T-cell (primary cell): ENCODE results near the gene ZFP82. TPM values are rescaled to one million over a fixed set of nuclear protein-coding genes. Genes with fewer than 3 reads are reported as not detected.
A peak's percentile ranks its signal among the peaks of the same experiment; 100 is the strongest.

ENCODE experiments used
- ATAC-seq, 4 experiments: fragments of 200-7000 bp in 3 of 4; fragments of 150-1000 bp in 1 of 4; cut with Tn5 transposase; replicated peaks in 1 of 4; 1 replicate in 3 of 4; 2 replicates in 1 of 4; pipeline ENCODE4 v1.10.0; 2021; ENCODE audit warnings: moderate library complexity in 3 of 4, mild to moderate bottlenecking in 2 of 4, moderate number of reproducible peaks in 1 of 4
- CTCF ChIA-PET, 2 donors: fragments of 300-600 bp; sonication (Branson Sonifier 250); formaldehyde crosslinking; loops; one replicate each; lab custom pipeline; 2022; ENCODE audit warnings: antibody characterized with exemption in 2 of 2; lab: Charles Lee
- POLR2A ChIA-PET, 2 donors: fragments of 300-600 bp; sonication (Branson Sonifier 250); formaldehyde crosslinking; loops; one replicate each; lab custom pipeline; 2022; ENCODE audit warnings: antibody characterized with exemption in 2 of 2; lab: Charles Lee
- DNase-seq, 35 experiments: peaks; one replicate each; pipeline versions ENCODE4 v3.0.0 to v3.0.0-alpha.2; 2013 to 2023
- H3K27ac ChIP-seq: one replicate; pipeline ENCODE4 v1.5.1; 2013; ENCODE audit warnings: low read length
- H3K27me3 ChIP-seq, 2 experiments: replicated peaks in 1 of 2; 1 replicate in 1 of 2; 2 replicates in 1 of 2; pipeline versions ENCODE4 v1.6.1 to v1.7.0; 2013; ENCODE audit warnings: low read length in 1 of 2, mixed read lengths in 1 of 2; ENCODE audit not compliant: control insufficient read depth in 2 of 2, insufficient read depth in 2 of 2; ENCODE audit errors: extremely low read depth in 1 of 2
- H3K36me3 ChIP-seq, 2 donors: 1 replicate in 1 of 2; 2 replicates in 1 of 2; pipeline versions ENCODE4 v1.6.1 to v1.7.0; 2013; ENCODE audit warnings: low read length in 1 of 2; ENCODE audit not compliant: control insufficient read depth in 2 of 2, insufficient read depth in 1 of 2; ENCODE audit errors: extremely low read depth in 1 of 2
- H3K4me1 ChIP-seq, 2 experiments: 1 replicate in 1 of 2; 2 replicates in 1 of 2; pipeline versions ENCODE4 v1.6.1 to v1.7.0; 2013; ENCODE audit warnings: low read length in 2 of 2, mixed read lengths in 1 of 2; ENCODE audit not compliant: insufficient read depth in 2 of 2, control insufficient read depth in 1 of 2; ENCODE audit errors: extremely low read depth in 1 of 2
- H3K4me3 ChIP-seq, 2 donors: 1 replicate in 1 of 2; 2 replicates in 1 of 2; pipeline versions ENCODE4 v1.5.1 to v1.7.0; 2013; ENCODE audit warnings: mild to moderate bottlenecking in 2 of 2, low read length in 1 of 2, moderate library complexity in 1 of 2; ENCODE audit not compliant: control insufficient read depth in 1 of 2; ENCODE audit errors: extremely low read depth in 1 of 2
- H3K9me3 ChIP-seq: 2 replicates; pipeline ENCODE4 v1.7.0; 2013
- H3K27ac Mint-ChIP-seq, 2 donors: one replicate each; pipeline ENCODE4 v1.8.0; 2020 to 2021; ENCODE audit warnings: mild to moderate bottlenecking in 2 of 2, mixed read lengths in 2 of 2
- H3K27me3 Mint-ChIP-seq, 2 donors: one replicate each; pipeline ENCODE4 v1.8.0; 2021 to 2022; ENCODE audit warnings: mixed read lengths in 2 of 2
- H3K36me3 Mint-ChIP-seq: one replicate; pipeline ENCODE4 v1.8.0; 2021; ENCODE audit warnings: mixed read lengths
- H3K4me1 Mint-ChIP-seq, 3 donors: one replicate each; pipeline ENCODE4 v1.8.0; 2020 to 2022; ENCODE audit warnings: mixed read lengths in 3 of 3, mild to moderate bottlenecking in 1 of 3
- H3K4me3 Mint-ChIP-seq, 3 donors: one replicate each; pipeline ENCODE4 v1.8.0; 2020 to 2022; ENCODE audit warnings: mild to moderate bottlenecking in 3 of 3, mixed read lengths in 3 of 3, moderate library complexity in 3 of 3
- H3K9me3 Mint-ChIP-seq, 3 donors: one replicate each; pipeline ENCODE4 v1.8.0; 2020 to 2022; ENCODE audit warnings: mixed read lengths in 3 of 3
- WGBS: methylation state at CpG from one replicate; pipeline ENCODE4 v1.1.5; 2013; ENCODE audit warnings: missing lambda C conversion rate; ENCODE audit not compliant: insufficient coverage; 5-methylcytosine and 5-hydroxymethylcytosine counted together
- total RNA-seq, 35 experiments: library from RNA in 6 of 35; stranded (reverse) in 6 of 35; fragments of 120-200 nt in 1 of 35; gene quantifications; one replicate each; pipeline versions ENCODE4 v1.2.1 to v1.2.4 and lab custom pipeline; 2013 to 2026

ZFP82 gene
- total RNA-seq, 5 donors from 2014 or later (not counting 1 experiment from before 2014, with no cell fraction given): 2.9 to 8.8 (median 8.2) TPM

DNA sequence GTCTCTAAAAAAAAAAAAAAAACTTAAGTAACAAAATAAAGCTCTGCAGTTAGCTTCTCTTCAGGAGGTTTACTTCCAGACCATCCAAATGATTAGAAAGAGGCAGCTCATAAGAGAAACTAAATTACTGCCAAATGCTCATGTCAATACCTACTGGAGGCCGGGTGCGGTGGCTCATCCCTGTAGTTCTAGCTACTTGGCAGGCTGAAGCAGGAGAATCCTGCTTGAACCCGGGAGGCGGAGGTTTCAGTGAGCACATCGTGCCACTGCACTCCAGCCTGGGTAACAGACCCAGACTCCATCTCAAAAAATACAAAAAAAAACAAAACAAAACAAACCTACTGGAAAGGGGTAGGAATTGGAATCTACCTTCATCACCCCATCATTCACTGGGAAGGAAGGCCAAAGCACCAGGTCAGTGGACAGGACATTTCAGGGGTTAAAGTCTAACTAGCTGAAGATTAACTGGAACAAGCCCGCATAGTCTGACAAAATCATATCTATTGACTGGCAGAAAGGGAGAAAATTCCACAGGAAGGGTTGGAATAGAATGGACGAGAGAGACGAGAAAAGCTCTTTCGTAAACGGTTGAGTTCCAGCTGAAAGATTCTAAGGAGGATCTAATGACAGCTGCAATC, 40.8 kb downstream of the ZFP82 start:
- no peak overlapping the region for H3K27ac ChIP-seq
- H3K36me3 ChIP-seq: no peaks in the 10 kb centered on the region
- ChIA-PET CTCF (interaction anchor here in 1 of 2 donors (0.6 kb wide), 1 partner anchor 11 kb away, joined by 3 read pairs; no protein-coding TSS in a partner anchor), POLR2A (interaction anchor here in 1 of 2 donors (0.6 kb wide), 2 partner anchors 288 to 990 kb away, joined by 4 to 5 read pairs; no protein-coding TSS in a partner anchor)
- peak overlapping the region; percentile 88 to 97 (median 95) for H3K4me3 Mint-ChIP-seq
- H3K27me3 Mint-ChIP-seq: no peaks in the 10 kb centered on the region
- no peaks in the 10 kb centered on the region for H3K9me3 ChIP-seq
- H3K4me1 Mint-ChIP-seq: peaks cover 23 to 31% (median 24%) of the 10 kb centered on the region in 3 donors
- H3K4me3 ChIP-seq: no peak overlapping the region
- no peak for ATAC-seq
- peaks cover 22% of the 10 kb centered on the region for H3K36me3 Mint-ChIP-seq
- peak overlapping the region; percentile 89 to 96 for H3K27ac Mint-ChIP-seq
- H3K27me3 ChIP-seq: no peaks in the 10 kb centered on the region
- no peak for DNase-seq
- WGBS: 89% methylated on average over 6 of the region's 10 CpGs
- H3K9me3 Mint-ChIP-seq: peaks cover 0 to 13% (median 6%) of the 10 kb centered on the region in 3 donors
- H3K4me1 ChIP-seq: peaks cover 5 to 22% of the 10 kb centered on the region in 2 experiments

GRCh38 chr19:36373638-36374156, 44.7 kb downstream of the ZFP82 start:
- no peaks in the 10 kb centered on the region for H3K27me3 ChIP-seq
- ATAC-seq (no peak), DNase-seq (no peak)
- ChIA-PET POLR2A (no interaction called here), CTCF (no interaction called here)
- peaks cover 47% of the 10 kb centered on the region for H3K36me3 Mint-ChIP-seq
- 80% methylated on average over 1 of the region's 5 CpGs for WGBS
- no peak overlapping the region for H3K27ac ChIP-seq
- H3K4me3 ChIP-seq: no peak overlapping the region
- H3K36me3 ChIP-seq: peaks cover 0 to 3% of the 10 kb centered on the region in 2 donors
- no peak overlapping the region for H3K4me3 Mint-ChIP-seq
- no peak overlapping the region for H3K27ac Mint-ChIP-seq
- H3K9me3 Mint-ChIP-seq: peaks cover 4 to 20% (median 16%) of the 10 kb centered on the region in 3 donors
- peaks cover 5 to 17% of the 10 kb centered on the region in 2 experiments for H3K4me1 ChIP-seq
- H3K4me1 Mint-ChIP-seq: peaks cover 20 to 26% (median 23%) of the 10 kb centered on the region in 3 donors
- H3K27me3 Mint-ChIP-seq: no peaks in the 10 kb centered on the region
- peaks cover 4% of the 10 kb centered on the region for H3K9me3 ChIP-seq

GRCh38 chr19:36371886-36372285, 46.6 kb downstream of the ZFP82 start:
- H3K27me3 ChIP-seq: no peaks in the 10 kb centered on the region
- ATAC-seq (no peak), DNase-seq (no peak)
- POLR2A ChIA-PET: interaction anchor here in 1 of 2 donors (0.6 kb wide), 1 partner anchor 1479 kb away, joined by 4 read pairs; no protein-coding TSS in a partner anchor
- H3K9me3 ChIP-seq: peaks cover 4% of the 10 kb centered on the region
- Mint-ChIP-seq H3K27ac (no peak overlapping the region), H3K4me1 (peaks cover 2 to 10% (median 7%) of the 10 kb centered on the region in 3 donors), H3K27me3 (no peaks in the 10 kb centered on the region), H3K9me3 (peaks cover 4 to 20% (median 20%) of the 10 kb centered on the region in 3 donors), H3K36me3 (peaks cover 63% of the 10 kb centered on the region), H3K4me3 (no peak overlapping the region)
- CTCF ChIA-PET: no interaction called here
- H3K36me3 ChIP-seq: peaks cover 3 to 11% of the 10 kb centered on the region in 2 donors
- H3K4me3 ChIP-seq: no peak overlapping the region
- no peak overlapping the region for H3K27ac ChIP-seq
- no peaks in the 10 kb centered on the region for H3K4me1 ChIP-seq

DNA sequence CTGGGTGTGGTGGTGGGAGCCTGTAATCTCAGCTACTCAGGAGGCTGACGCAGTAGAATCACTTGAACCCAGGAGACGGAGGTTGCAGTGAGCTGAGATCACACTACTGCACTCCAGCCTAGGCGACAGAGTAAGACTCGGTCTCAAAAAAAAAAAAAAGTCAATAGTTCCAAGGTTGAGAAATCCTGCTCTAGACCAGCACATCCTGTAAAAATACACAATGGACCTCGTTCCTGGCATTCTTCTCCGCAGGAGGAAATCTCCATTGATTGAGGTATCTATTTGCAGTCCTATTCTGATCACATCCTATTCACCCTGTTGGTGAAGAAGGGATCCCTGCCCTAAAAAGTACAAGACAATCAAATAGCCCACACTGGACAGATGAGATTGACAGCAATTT, 54.6 kb downstream of the ZFP82 start:
- H3K27me3 ChIP-seq: no peaks in the 10 kb centered on the region
- ChIA-PET CTCF (no interaction called here), POLR2A (interaction anchor here in 1 of 2 donors (0.7 kb wide), 1 partner anchor 1772 kb away, joined by 3 read pairs; no protein-coding TSS in a partner anchor)
- no peaks in the 10 kb centered on the region for H3K27me3 Mint-ChIP-seq
- peaks cover 3% of the 10 kb centered on the region for H3K9me3 ChIP-seq
- DNase-seq (no peak), ATAC-seq (no peak)
- no peak overlapping the region for H3K4me3 ChIP-seq
- 100% methylated on average over 2 of the region's 6 CpGs for WGBS
- H3K4me1 ChIP-seq: no peaks in the 10 kb centered on the region
- H3K27ac Mint-ChIP-seq: no peak overlapping the region
- peaks cover 9 to 74% of the 10 kb centered on the region in 2 donors for H3K36me3 ChIP-seq
- peaks cover 3 to 26% (median 16%) of the 10 kb centered on the region in 3 donors for H3K9me3 Mint-ChIP-seq
- no peak overlapping the region for H3K27ac ChIP-seq
- H3K36me3 Mint-ChIP-seq: peaks cover 95% of the 10 kb centered on the region
- no peaks in the 10 kb centered on the region for H3K4me1 Mint-ChIP-seq
- H3K4me3 Mint-ChIP-seq: no peak overlapping the region

Other genes with a start within 250 kb of the ZFP82 start
- gene ZNF565, start 204.0 kb downstream of the ZFP82 start, total RNA-seq: 1 to 10 TPM; 7.5 to 9.1 (median 8.0) TPM
- gene ZNF146, start 203.5 kb downstream of the ZFP82 start, total RNA-seq: 10 to 100 TPM; 24.4 to 63.2 (median 61.1) TPM
- gene ZFP14, start 39.4 kb downstream of the ZFP82 start, total RNA-seq: 10 to 100 TPM in 4 of 5 donors, 1 to 10 TPM in 1; 5.7 to 13.9 (median 11.6) TPM
- 10 to 100 TPM; 13.2 to 23.1 (median 18.9) TPM for gene ZNF566, start 70.9 kb upstream of the ZFP82 start, total RNA-seq
- 10 to 100 TPM in 3 of 5 donors, 1 to 10 TPM in 2; 8.4 to 14.2 (median 10.3) TPM for gene ZNF260, start 109.6 kb upstream of the ZFP82 start, total RNA-seq
- gene ZNF529, start 154.6 kb upstream of the ZFP82 start, total RNA-seq: 10 to 100 TPM; 25.6 to 34.2 (median 30.8) TPM
- gene ZNF382, start 186.7 kb upstream of the ZFP82 start, total RNA-seq: 10 to 100 TPM; 10.4 to 21.8 (median 18.6) TPM
- 10 to 100 TPM in 4 of 5 donors, 1 to 10 TPM in 1; 9.7 to 15.7 (median 12.9) TPM for gene ZNF461, start 248.2 kb upstream of the ZFP82 start, total RNA-seq